GM19238 (cell line): ENCODE measurements around the gene DIPK1B.

Experiments
- DNase-seq: peaks from one replicate; pipeline ENCODE4 v3.0.0; 2011; ENCODE audit warnings: low spot score; ENCODE audit not compliant: insufficient read length

Gene DIPK1B

DNA sequence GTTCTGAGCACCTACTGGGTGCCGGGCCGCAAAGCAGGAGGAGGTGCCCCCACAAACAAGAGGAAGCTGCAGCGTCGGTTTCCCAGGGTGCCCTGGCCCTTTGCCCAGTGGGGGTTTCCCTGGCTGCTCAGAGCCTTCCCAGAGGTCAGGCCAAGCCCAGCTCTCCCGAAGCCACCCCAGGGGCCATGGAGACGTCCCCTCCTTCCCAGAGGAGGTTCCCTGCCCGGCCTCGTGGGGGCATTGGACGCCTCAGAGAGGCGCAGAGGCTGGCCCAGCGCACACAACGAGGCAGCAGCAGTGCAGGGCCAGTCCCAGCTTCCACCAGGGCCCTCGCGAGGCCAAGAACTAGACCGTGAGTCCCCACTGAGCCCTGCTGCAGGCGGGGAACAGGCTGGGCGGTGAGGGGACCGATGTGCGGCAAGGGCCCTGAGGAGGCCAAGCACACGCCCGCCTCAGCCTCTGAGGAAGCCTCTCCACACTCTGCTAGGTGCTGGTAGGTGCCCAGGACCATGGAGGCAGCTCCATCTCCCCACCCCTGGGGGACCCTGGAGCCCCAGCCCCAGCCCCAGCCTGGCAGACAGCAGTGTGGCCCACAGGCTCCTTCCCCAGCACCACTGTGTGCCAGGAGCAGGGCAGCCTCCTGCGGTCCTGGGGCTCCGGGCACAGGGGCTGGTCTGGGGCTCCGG, 7.0 kb downstream of the DIPK1B start:
- no peak for DNase-seq

- DNase-seq: no peak
Observed at GRCh38 chr9:136720251-136720897, 8.0 kb downstream of the DIPK1B start.

DNA sequence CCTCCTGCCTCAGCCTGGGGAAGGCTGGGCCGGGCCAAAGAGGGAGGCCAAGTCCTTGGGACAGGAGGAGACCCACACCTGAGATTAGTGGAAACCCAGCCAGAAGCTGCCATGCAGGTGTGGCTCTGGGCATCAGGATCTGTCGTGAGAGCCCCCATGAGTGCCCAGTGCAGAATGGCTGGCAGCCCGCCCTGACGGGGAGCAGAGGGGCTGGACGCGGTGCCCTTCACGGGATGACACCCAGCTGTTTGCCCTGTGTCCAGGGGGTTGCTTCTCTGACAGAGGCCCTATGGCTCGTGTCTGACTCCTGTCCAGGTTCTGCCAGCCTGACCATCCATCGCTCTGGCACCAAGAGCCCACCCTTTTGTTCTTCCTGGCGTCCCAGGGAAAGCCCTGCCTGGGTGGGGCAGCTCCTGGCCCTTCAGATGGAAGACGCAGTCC, 8.5 kb downstream of the DIPK1B start:
- no peak for DNase-seq

- DNase-seq: no peak
Observed at GRCh38 chr9:136721339-136722092, 9.1 kb downstream of the DIPK1B start.

DNA sequence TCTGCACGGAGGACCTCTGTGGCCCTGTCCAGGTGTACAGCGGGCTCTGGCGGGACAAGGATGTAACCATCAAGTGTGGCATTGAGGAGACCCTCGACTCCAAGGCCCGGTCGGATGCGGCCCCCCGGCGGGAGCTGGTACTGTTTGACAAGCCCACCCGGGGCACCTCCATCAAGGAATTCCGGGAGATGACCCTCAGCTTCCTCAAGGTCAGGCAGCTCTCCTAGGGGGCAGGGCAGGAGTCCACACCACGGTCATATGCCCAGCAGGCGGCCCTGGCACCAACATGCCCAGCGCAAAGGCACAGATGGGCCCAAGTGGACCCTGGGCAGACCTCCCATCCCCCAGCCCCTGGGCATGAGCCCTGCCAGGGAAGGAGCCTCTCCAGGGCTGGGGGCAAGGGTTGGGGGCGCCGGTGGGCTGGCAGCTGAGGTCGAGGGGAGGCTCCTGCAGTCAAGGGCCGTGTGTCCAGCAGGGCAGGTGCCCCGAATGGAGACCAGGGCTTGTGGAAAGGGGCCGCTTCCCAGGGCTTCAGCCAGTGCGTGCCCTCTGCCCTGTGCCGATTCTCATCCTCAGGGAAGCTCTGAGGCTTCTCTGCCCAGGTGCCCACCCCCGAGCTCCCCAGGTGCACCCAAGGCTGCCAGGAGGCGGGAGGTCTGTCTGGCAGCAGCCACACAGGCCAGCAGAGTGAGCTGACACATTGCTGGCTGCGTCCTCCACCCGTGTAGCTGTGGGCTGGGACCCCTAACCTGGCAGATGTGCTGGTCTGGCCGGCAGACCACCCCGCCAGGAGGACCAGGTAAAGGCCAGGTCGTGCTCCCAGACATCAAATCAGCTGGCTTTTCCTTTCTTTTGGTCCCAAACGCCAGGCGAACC, 10.0 kb downstream of the DIPK1B start:
- no peak for DNase-seq

DNA sequence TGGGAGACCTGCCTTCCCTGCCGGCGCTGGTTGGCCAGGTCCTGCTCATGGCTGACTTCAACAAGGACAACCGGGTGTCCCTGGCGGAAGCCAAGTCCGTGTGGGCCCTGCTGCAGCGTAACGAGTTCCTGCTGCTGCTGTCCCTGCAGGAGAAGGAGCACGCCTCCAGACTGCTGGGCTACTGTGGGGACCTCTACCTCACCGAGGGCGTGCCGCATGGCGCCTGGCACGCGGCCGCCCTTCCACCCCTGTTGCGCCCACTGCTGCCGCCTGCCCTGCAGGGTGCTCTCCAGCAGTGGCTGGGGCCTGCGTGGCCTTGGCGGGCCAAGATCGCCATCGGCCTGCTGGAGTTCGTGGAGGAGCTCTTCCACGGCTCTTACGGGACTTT, 10.6 kb downstream of the DIPK1B start:
- no peak for DNase-seq

DNA sequence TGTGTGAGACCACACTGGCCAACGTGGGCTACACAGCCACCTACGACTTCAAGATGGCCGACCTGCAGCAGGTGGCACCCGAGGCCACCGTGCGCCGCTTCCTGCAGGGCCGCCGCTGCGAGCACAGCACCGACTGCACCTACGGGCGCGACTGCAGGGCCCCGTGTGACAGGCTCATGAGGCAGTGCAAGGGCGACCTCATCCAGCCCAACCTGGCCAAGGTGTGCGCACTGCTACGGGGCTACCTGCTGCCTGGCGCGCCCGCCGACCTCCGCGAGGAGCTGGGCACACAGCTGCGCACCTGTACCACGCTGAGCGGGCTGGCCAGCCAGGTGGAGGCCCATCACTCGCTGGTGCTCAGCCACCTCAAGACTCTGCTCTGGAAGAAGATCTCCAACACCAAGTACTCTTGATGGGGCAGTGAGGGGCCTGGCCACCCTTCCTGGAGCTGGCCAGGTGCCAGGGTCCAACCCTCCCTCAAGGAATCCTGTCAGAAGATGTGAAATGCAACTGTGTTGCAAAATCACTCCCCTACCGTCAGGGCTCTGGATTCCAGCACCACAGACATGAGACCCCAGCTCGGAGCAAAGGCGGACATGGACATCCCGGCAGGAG, 11.1 kb downstream of the DIPK1B start:
- DNase-seq: no peak

GRCh38 chr9:136723989-136724388, 11.6 kb downstream of the DIPK1B start:
- DNase-seq: no peak

- no peak for DNase-seq
Observed at GRCh38 chr9:136724772-136725171, 12.4 kb downstream of the DIPK1B start.

DNA sequence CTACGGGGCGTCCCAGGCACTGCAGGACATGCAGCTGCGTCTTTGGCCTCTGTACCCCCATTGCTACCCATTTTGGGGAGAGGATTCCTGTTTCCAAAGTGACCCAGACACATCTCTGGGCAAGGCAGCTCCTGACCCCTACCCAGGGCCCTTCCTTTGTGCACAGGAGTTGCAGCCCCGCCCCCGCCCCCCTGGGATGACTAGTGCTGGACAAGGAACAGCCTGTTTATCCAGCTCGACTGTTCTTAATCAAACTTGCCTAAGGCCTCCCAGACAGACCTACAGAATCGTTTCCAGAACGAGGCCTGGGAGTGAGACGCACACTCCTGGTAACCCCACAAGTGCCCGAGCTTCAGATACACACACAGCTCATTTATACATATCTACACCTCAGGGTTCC, 13.2 kb downstream of the DIPK1B start:
- no peak for DNase-seq

- no peak for DNase-seq
Observed at GRCh38 chr9:136726118-136726517, 13.7 kb downstream of the DIPK1B start.

DNA sequence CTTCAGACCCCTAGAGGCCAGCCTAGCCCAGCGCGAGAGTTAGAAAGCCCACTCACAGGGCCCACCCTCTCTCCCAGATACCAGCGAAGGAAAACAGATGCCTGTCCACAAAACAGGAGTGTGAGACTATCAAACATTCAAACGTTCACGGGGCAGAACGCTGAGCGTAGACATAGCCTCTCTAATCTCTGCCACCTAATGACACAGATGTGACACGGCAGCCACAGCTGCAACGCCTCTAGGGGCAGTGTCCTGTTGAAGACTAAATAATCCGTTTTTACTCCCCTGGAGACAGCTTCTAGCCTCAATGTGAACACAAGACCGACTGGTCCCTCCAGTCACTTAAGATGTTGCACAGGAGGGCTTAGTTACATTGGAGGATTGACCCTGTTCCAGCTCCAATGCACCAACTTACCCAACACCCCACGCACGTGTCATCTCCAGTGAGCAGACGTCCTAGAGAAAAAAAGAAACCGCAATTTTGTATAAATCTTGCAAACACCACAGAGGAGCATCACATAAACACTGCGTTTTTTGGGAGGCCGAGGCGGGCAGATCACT, 14.3 kb downstream of the DIPK1B start:
- DNase-seq: peak; percentile 84

DNA sequence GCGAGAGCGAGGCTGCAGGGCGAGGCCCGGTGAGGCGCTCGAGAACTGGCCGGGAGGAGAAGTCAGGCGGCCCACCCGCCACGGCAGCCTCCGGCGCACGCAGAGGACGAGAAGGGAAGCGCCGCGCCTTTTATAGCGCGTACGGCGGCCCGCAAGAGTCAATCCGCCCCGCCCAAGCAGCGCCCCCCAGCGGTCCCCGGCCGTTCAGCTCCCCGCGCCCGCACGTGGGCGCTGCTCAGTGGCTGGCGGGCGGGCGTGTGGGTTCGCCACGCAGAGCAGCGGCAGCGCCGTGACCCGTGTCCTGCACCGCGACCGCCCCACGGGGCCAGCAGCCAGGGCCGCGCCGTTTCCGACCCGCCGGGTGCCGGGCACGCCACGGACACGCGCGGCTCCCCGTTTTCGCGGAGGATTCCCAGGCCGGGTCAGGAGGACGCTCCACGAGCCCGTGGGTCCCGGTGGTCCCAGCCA, 15.7 kb downstream of the DIPK1B start:
- peak; percentile 97 for DNase-seq

DNA sequence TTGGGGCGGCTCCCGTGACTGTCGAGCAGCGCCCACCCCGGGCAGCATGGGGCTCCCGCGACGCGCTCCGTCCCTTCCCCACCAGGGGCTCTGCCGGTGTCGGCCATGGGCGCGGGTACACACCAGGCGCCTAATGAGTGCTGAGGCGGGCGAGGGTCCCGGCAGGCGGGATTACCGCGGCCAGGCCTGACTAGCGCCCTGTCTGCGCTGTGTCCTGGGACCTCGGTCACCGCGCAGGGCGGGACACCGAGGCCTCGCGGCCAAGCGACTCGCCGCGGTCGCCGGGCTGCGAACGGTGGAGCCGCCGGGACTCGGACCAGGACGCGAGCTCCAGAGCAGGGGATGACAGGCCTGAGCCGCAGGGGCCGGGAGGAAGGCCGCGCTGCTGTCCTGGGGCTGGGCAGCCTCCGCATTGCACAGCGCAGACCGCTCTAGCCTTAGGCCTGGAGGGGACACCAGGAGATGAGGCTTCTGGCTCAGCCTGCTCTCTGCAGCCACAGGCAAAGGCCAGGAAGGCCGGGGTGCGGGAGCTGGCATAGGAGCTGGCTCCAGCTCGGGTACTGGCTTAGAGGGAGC, 16.3 kb downstream of the DIPK1B start:
- no peak for DNase-seq

GRCh38 chr9:136729144-136729543, 16.8 kb downstream of the DIPK1B start:
- no peak for DNase-seq

DNA sequence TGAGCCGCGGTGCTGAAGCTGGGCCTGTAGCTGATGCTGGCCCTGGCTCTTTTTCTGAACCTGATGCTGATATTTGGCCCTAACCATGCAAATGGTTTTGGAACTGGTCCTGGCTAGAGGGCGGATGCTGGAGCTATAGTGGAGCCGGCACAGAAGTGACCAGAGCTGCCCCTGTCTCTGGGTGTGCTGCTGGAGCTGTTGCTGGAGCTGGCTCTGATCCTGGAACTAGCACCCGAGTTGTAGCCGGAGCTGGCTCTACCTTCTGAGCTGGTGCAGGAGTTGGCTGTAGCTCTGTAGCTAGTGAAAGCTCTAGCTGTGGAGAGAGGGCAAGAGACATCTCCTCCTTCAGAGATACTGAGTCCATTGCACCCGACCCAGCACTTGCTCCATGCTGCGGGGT, 17.6 kb downstream of the DIPK1B start:
- DNase-seq: no peak

- DNase-seq: no peak
Observed at GRCh38 chr9:136732444-136733178, 20.2 kb downstream of the DIPK1B start.

- no peak for DNase-seq
Observed at GRCh38 chr9:136733611-136734010, 21.2 kb downstream of the DIPK1B start.

- DNase-seq: no peak
Observed at GRCh38 chr9:136734837-136735496, 22.6 kb downstream of the DIPK1B start.
